B cell (primary cell): ENCODE results near the gene HBZ. TPM values are rescaled to one million over a fixed set of nuclear protein-coding genes. Genes with fewer than 3 reads are reported as not detected.

ENCODE experiments used
- ATAC-seq: fragments of 200-7000 bp; cut with Tn5 transposase; one replicate; pipeline ENCODE4 v1.10.0; 2021; ENCODE audit warnings: low read depth, mild to moderate bottlenecking, moderate number of reproducible peaks, moderate library complexity
- CTCF ChIA-PET: fragments of 350-600 bp; sonication (Branson Sonifier 250); formaldehyde crosslinking; loops from one replicate; lab custom pipeline; 2021; ENCODE audit warnings: antibody characterized with exemption, inconsistent platforms; lab: Charles Lee
- POLR2A ChIA-PET: fragments of 350-600 bp; sonication (Branson Sonifier 250); formaldehyde crosslinking; loops from one replicate; lab custom pipeline; 2021; ENCODE audit warnings: antibody characterized with exemption; lab: Charles Lee
- DNase-seq: peaks from one replicate; pipeline ENCODE4 v3.0.0; 2013
- H2AFZ ChIP-seq: 2 replicates; pipeline ENCODE4 v1.6.1; 2012; ENCODE audit warnings: mild to moderate bottlenecking, low read depth, low read length; ENCODE audit not compliant: insufficient read depth, poor library complexity, severe bottlenecking
- H3K27ac ChIP-seq, 2 donors: 1 replicate in 1 of 2; 2 replicates in 1 of 2; pipeline ENCODE4 v1.5.1; 2012 to 2013; ENCODE audit warnings: low read length in 2 of 2, mild to moderate bottlenecking in 2 of 2, moderate library complexity in 1 of 2
- H3K27me3 ChIP-seq, 4 experiments: fragments of 200-600 bp in 1 of 4; sonication (generic) in 1 of 4; replicated peaks in 1 of 4; 1 replicate in 2 of 4; 2 replicates in 2 of 4; pipeline versions ENCODE4 v1.6.1 to v1.7.0; 2013 to 2016; ENCODE audit warnings: low read length in 3 of 4, mild to moderate bottlenecking in 2 of 4, mixed read lengths in 1 of 4, moderate library complexity in 1 of 4; ENCODE audit not compliant: insufficient read depth in 4 of 4, control insufficient read depth in 3 of 4; ENCODE audit errors: control extremely low read depth in 1 of 4
- H3K36me3 ChIP-seq, 2 experiments: replicated peaks in 1 of 2; 1 replicate in 1 of 2; 2 replicates in 1 of 2; pipeline versions ENCODE4 v1.6.1 to v1.7.1; 2013; ENCODE audit warnings: low read length in 1 of 2; ENCODE audit not compliant: insufficient read depth in 2 of 2, control insufficient read depth in 1 of 2; ENCODE audit errors: control extremely low read depth in 1 of 2, extremely low read depth in 1 of 2
- H3K4me1 ChIP-seq, 2 donors: fragments of 200-600 bp in 1 of 2; sonication (generic) in 1 of 2; 1 replicate in 1 of 2; 2 replicates in 1 of 2; pipeline versions ENCODE4 v1.5.1 to v1.6.1; 2013 to 2017; ENCODE audit warnings: low read length in 2 of 2; ENCODE audit not compliant: control insufficient read depth in 2 of 2, insufficient read depth in 2 of 2
- H3K4me2 ChIP-seq: replicated peaks from 2 replicates; pipeline ENCODE3; 2012; ENCODE audit warnings: mild to moderate bottlenecking, low read depth, low read length; ENCODE audit not compliant: poor library complexity, severe bottlenecking
- H3K4me3 ChIP-seq, 5 experiments: fragments of 200-600 bp in 1 of 5; sonication (generic) in 1 of 5; 1 replicate in 3 of 5; 2 replicates in 2 of 5; pipeline versions ENCODE4 v1.5.1 to v1.7.0; 2011 to 2016; ENCODE audit warnings: low read length in 4 of 5, mild to moderate bottlenecking in 4 of 5, low read depth in 2 of 5, control low read depth in 1 of 5, moderate library complexity in 1 of 5; ENCODE audit not compliant: insufficient read depth in 1 of 5; ENCODE audit errors: control extremely low read depth in 1 of 5, extremely low read depth in 1 of 5
- H3K79me2 ChIP-seq: fragments of 200-600 bp; sonication (generic); one replicate; pipeline ENCODE4 v1.6.0; 2016; ENCODE audit warnings: low read length; ENCODE audit not compliant: control insufficient read depth, insufficient read depth
- H3K9ac ChIP-seq: fragments of 200-600 bp; sonication (generic); 2 replicates; pipeline ENCODE4 v1.6.1; 2017; ENCODE audit warnings: mild to moderate bottlenecking, low read length, moderate library complexity
- H3K9me3 ChIP-seq, 3 donors: one replicate each; pipeline versions ENCODE4 v1.6.1 to v1.7.1; 2013; ENCODE audit warnings: low read length in 2 of 3; ENCODE audit not compliant: control insufficient read depth in 2 of 3, insufficient read depth in 1 of 3; ENCODE audit errors: control extremely low read depth in 1 of 3
- H4K20me1 ChIP-seq: 2 replicates; pipeline ENCODE4 v1.6.0; 2012; ENCODE audit warnings: mild to moderate bottlenecking, low read length; ENCODE audit not compliant: insufficient read depth, control insufficient read depth, poor library complexity, severe bottlenecking
- H3K27ac Mint-ChIP-seq: one replicate; pipeline ENCODE4 v1.8.0; 2021; ENCODE audit warnings: mixed read lengths
- H3K27me3 Mint-ChIP-seq: one replicate; pipeline ENCODE4 v1.8.0; 2021; ENCODE audit warnings: mixed read lengths
- H3K4me1 Mint-ChIP-seq: one replicate; pipeline ENCODE4 v1.8.0; 2021; ENCODE audit warnings: mixed read lengths
- H3K4me3 Mint-ChIP-seq: one replicate; pipeline ENCODE4 v1.8.0; 2021; ENCODE audit warnings: mixed read lengths
- H3K9me3 Mint-ChIP-seq: one replicate; pipeline ENCODE4 v1.8.0; 2022; ENCODE audit warnings: mixed read lengths; ENCODE audit not compliant: insufficient read depth
- CTCF ChIP-seq: fragments of 200-600 bp; IDR thresholded peaks from one replicate; pipeline ENCODE4 v1.8.0; 2022; ENCODE audit warnings: antibody characterized with exemption, mild to moderate bottlenecking
- EZH2 ChIP-seq: IDR thresholded peaks from 2 replicates; pipeline ENCODE4 v1.6.1; 2012; ENCODE audit warnings: borderline replicate concordance, low read depth, mild to moderate bottlenecking, moderate library complexity, low read length; ENCODE audit not compliant: insufficient read depth, poor library complexity, severe bottlenecking
- WGBS: methylation state at CpG from one replicate; pipeline ENCODE4 v1.1.5; 2013; ENCODE audit warnings: missing lambda C conversion rate; ENCODE audit not compliant: insufficient coverage; 5-methylcytosine and 5-hydroxymethylcytosine counted together
- intact Hi-C: fragments of 100-400 bp; cut with micrococcal nuclease; formaldehyde crosslinking; loops from one replicate; pipeline ENCODE4 v1.10.0; 2022
- polyA plus RNA-seq: library from polyadenylated mRNA; depleted of rRNA; stranded (reverse); fragments of >200 nt; gene quantifications from 2 replicates; pipeline ENCODE4 v1.2.3, GENCODE V29; 2012
- total RNA-seq, 2 donors: library from RNA; stranded (reverse); fragments of 120-200 nt in 1 of 2; gene quantifications; 1 replicate in 1 of 2; 2 replicates in 1 of 2; pipeline versions ENCODE4 v1.2.3 to v1.2.4, GENCODE V29; 2013 to 2022

Gene HBZ
- total and polyA plus RNA-seq, 2 donors (not counting 1 experiment from before 2014, with no cell fraction given), result not detected

DNA sequence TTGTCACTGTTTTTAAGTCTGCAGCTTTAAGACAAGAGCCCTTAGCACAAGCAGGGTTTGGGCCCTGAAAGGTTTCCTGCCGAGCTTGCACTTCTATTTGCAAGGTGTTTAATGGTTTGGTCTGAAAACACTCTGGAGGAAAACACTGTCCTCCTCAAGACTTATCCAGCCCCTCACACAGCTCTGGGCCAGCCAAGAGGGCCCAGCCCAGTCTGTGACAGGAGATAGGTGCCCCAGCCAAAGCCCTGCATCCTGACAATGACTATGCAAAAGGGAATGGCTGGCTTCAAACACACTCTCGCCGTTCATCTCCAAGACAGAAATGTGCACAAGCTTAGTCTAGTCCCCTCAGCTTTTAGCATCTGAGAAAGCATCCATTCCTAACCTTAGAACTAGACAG is 47.5 kb upstream of the HBZ start:
- no peak for DNase-seq
- ChIA-PET POLR2A (interaction anchor here (0.5 kb wide), 1 partner anchor 247 kb away, joined by 3 read pairs; no protein-coding TSS in a partner anchor), CTCF (interaction anchor here (0.7 to 5.5 kb wide), 7 partner anchors 9 to 257 kb away, joined by 3 to 63 read pairs (median 34); partner anchors contain the start of gene HBQ1)
- no peaks in the 10 kb centered on the region for H3K27me3 Mint-ChIP-seq
- no peak overlapping the region for H3K27ac Mint-ChIP-seq
- no peak for TF ChIP-seq CTCF
- no peak for TF ChIP-seq EZH2
- peaks cover 4% of the 10 kb centered on the region for H4K20me1 ChIP-seq
- H3K4me1 ChIP-seq, result peaks cover 0 to 3% of the 10 kb centered on the region in 2 donors
- H3K4me2 ChIP-seq, result no peak overlapping the region
- H3K9ac ChIP-seq, result no peak overlapping the region
- intact Hi-C loops, result no loop called here
- H3K79me2 ChIP-seq, result no peaks in the 10 kb centered on the region
- no peaks in the 10 kb centered on the region for H3K27me3 ChIP-seq
- no peak for ATAC-seq
- 57% methylated on average over 2 of the region's 3 CpGs for WGBS
- H2AFZ ChIP-seq, result no peak overlapping the region
- H3K4me3 ChIP-seq, result no peak overlapping the region
- H3K4me3 Mint-ChIP-seq, result no peak overlapping the region
- H3K4me1 Mint-ChIP-seq, result peaks cover 3% of the 10 kb centered on the region
- no peak overlapping the region for H3K27ac ChIP-seq
- peaks cover 2 to 19% of the 10 kb centered on the region in 2 experiments for H3K36me3 ChIP-seq
- no peaks in the 10 kb centered on the region for H3K9me3 ChIP-seq
- H3K9me3 Mint-ChIP-seq, result no peaks in the 10 kb centered on the region

- no peaks in the 10 kb centered on the region for H3K27me3 ChIP-seq
- H3K4me1 Mint-ChIP-seq, result peaks cover 3% of the 10 kb centered on the region
- H3K9me3 Mint-ChIP-seq, result no peaks in the 10 kb centered on the region
- no peak overlapping the region for H3K4me2 ChIP-seq
- no peak overlapping the region for H3K4me3 Mint-ChIP-seq
- no peak overlapping the region for H3K4me3 ChIP-seq
- ATAC-seq (no peak), DNase-seq (no peak)
- H3K9ac ChIP-seq, result no peak overlapping the region
- H3K36me3 ChIP-seq, result peaks cover 4 to 23% of the 10 kb centered on the region in 2 experiments
- peaks cover 4% of the 10 kb centered on the region for H4K20me1 ChIP-seq
- POLR2A ChIA-PET, result no interaction called here
- peaks cover 0 to 3% of the 10 kb centered on the region in 2 donors for H3K4me1 ChIP-seq
- no peak overlapping the region for H3K27ac Mint-ChIP-seq
- H3K27me3 Mint-ChIP-seq, result no peaks in the 10 kb centered on the region
- H3K9me3 ChIP-seq, result no peaks in the 10 kb centered on the region
- WGBS, result 87% methylated on average over 3 of the region's 6 CpGs
- no peak for TF ChIP-seq CTCF
- TF ChIP-seq EZH2, result no peak
- CTCF ChIA-PET, result interaction anchor here (2.2 to 5.5 kb wide), 5 partner anchors 9 to 256 kb away, joined by 14 to 63 read pairs (median 43); partner anchors contain the start of gene HBQ1
- no peaks in the 10 kb centered on the region for H3K79me2 ChIP-seq
- no peak overlapping the region for H3K27ac ChIP-seq
- H2AFZ ChIP-seq, result no peak overlapping the region
- intact Hi-C loops, result no loop called here
Observed at GRCh38 chr16:105521-105920, 46.9 kb upstream of the HBZ start.
